ENCODE results near the gene ZNF189. TPM values are rescaled to one million over a fixed set of nuclear protein-coding genes. Genes with fewer than 3 reads are reported as not detected.

ZNF189 gene
- polyA plus RNA-seq, 3 donors = 0.72 to 1.8 (median 1.2) TPM

DNA sequence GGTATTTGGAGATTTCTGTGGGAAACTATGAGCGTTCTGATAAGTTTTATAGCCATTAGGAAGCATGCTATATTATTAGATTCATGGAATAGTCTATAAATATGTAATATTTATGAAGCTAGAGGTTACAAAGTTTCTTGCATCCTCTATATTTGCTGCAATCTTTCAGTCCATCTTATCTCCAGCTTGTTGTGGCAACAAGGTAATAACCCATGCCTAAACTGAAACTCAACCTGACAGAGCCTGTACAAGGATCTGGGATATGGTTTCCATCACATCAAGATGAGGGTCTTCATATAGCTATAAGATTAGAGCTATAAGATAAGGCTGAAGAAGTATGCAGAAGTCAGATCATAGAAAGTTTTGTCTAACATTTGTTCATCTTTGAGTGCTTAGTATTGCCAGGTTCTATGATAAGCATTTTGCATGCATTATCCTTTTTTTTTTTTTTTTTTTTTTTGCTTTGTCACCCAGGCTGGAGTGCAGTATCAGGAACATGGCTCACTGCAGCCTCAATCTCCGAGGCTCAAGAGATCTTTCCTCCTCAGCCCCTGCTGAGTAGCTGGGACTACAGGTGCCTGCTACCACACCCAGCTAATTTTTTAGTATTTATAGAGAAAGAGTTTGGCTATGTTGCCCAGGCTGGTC, 28.6 kb upstream of the ZNF189 start:
- Histone ChIP-seq H4K20me1 (ENCODE audit: insufficient read depth, low read length) (no peaks in the 10 kb centered on the region), H3K27me3 (ENCODE audit: control insufficient read depth in 2 of 2, insufficient read depth in 2 of 2, low read length in 2 of 2) (no peaks in the 10 kb centered on the region), H3K36me3 (replicated peaks in 1 of 2; ENCODE audit: control insufficient read depth in 1 of 2, insufficient read depth in 2 of 2, low read length in 2 of 2) (no peaks in the 10 kb centered on the region), H3K9me3 (replicated peaks in 1 of 2; ENCODE audit: control insufficient read depth in 1 of 2, insufficient read depth in 1 of 2, low read length in 2 of 2) (no peaks in the 10 kb centered on the region), H2AFZ (ENCODE audit: insufficient read depth, low read depth, low read length, poor library complexity, severe bottlenecking) (no peak overlapping the region), H3K79me2 (ENCODE audit: insufficient read depth, low read length) (no peaks in the 10 kb centered on the region), H3K4me2 (replicated peaks; ENCODE audit: extremely low read depth, low read length, poor library complexity, severe bottlenecking) (no peak overlapping the region), H3K4me1 (ENCODE audit: control insufficient read depth in 1 of 2, insufficient read depth in 2 of 2, low read length in 2 of 2) (no peaks in the 10 kb centered on the region), H3K4me3 (replicated peaks in 1 of 3; ENCODE audit: low read depth in 2 of 3, low read length in 3 of 3) (no peak overlapping the region), H3K9ac (ENCODE audit: insufficient read depth, low read length, poor library complexity, severe bottlenecking) (no peak overlapping the region), H3K27ac (ENCODE audit: low read depth in 1 of 2, low read length in 2 of 2) (no peak overlapping the region)
- no peak for DNase-seq
- no peak for TF ChIP-seq CTCF (IDR thresholded peaks at IDR 0.05)
- intact Hi-C loops (cut with micrococcal nuclease) = no loop called here
- Mint-ChIP-seq H3K27ac (no peak overlapping the region), H3K27me3 (ENCODE audit: low read depth in 3 of 3) (peaks cover 0 to 7% (median 4%) of the 10 kb centered on the region in 3 donors), H3K4me1 (no peaks in the 10 kb centered on the region), H3K4me3 (no peak overlapping the region), H3K36me3 (no peaks in the 10 kb centered on the region), H3K9me3 (peaks cover 0 to 2% (median 0%) of the 10 kb centered on the region in 7 donors)
- no CpG with 5 or more reads among the region's 2 CpGs for WGBS (ENCODE audit: insufficient coverage)

DNA sequence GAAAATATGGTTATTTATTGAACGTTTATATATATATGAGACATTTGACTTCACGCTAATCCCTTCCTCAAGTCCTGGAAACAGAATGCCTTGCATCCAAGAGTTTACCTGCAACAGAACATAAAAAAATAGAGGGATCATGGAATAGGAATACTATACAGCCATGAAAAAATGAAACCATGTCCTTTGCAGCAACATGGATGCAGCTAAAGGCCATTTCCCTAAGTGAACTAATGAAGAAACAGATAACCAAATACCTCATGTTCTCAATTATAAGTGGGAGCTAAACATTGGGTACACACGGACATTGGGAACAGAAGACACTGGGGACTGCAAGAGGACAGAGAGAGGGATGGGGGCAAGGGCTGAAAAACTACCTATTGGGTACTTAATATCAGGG, 26.8 kb upstream of the ZNF189 start:
- peaks cover 0 to 7% (median 3%) of the 10 kb centered on the region in 3 donors for H3K27me3 Mint-ChIP-seq (ENCODE audit: low read depth in 3 of 3)
- H3K36me3 Mint-ChIP-seq = no peaks in the 10 kb centered on the region
- H3K27me3 ChIP-seq (ENCODE audit: control insufficient read depth in 2 of 2, insufficient read depth in 2 of 2, low read length in 2 of 2) = no peaks in the 10 kb centered on the region
- no peaks in the 10 kb centered on the region for H3K9me3 ChIP-seq (replicated peaks in 1 of 2; ENCODE audit: control insufficient read depth in 1 of 2, insufficient read depth in 1 of 2, low read length in 2 of 2)
- no peak overlapping the region for H3K4me3 Mint-ChIP-seq
- no peaks in the 10 kb centered on the region for H3K4me1 Mint-ChIP-seq
- H3K9ac ChIP-seq (ENCODE audit: insufficient read depth, low read length, poor library complexity, severe bottlenecking) = no peak overlapping the region
- no peak for DNase-seq
- no peak overlapping the region for H3K27ac Mint-ChIP-seq
- H3K4me1 ChIP-seq (ENCODE audit: control insufficient read depth in 1 of 2, insufficient read depth in 2 of 2, low read length in 2 of 2) = no peaks in the 10 kb centered on the region
- no peak overlapping the region for H3K4me3 ChIP-seq (replicated peaks in 1 of 3; ENCODE audit: low read depth in 2 of 3, low read length in 3 of 3)
- no peaks in the 10 kb centered on the region for H3K36me3 ChIP-seq (replicated peaks in 1 of 2; ENCODE audit: control insufficient read depth in 1 of 2, insufficient read depth in 2 of 2, low read length in 2 of 2)
- no peaks in the 10 kb centered on the region for H3K79me2 ChIP-seq (ENCODE audit: insufficient read depth, low read length)
- no peak overlapping the region for H3K27ac ChIP-seq (ENCODE audit: low read depth in 1 of 2, low read length in 2 of 2)
- intact Hi-C loops (cut with micrococcal nuclease) = no loop called here
- no peak overlapping the region for H3K4me2 ChIP-seq (replicated peaks; ENCODE audit: extremely low read depth, low read length, poor library complexity, severe bottlenecking)
- no peak overlapping the region for H2AFZ ChIP-seq (ENCODE audit: insufficient read depth, low read depth, low read length, poor library complexity, severe bottlenecking)
- peaks cover 0 to 4% (median 2%) of the 10 kb centered on the region in 7 donors for H3K9me3 Mint-ChIP-seq
- no CpG with 5 or more reads among the region's 3 CpGs for WGBS (ENCODE audit: insufficient coverage)
- TF ChIP-seq CTCF (IDR thresholded peaks at IDR 0.05) = no peak
- no peaks in the 10 kb centered on the region for H4K20me1 ChIP-seq (ENCODE audit: insufficient read depth, low read length)

Data from CD14-positive monocyte (primary cell).